Activated naive CD4-positive, alpha-beta T cell treated with anti-CD3 and anti-CD28 coated beads, Interleukin-2, amount 50 U/mL, for 24 hours (primary cell): ENCODE results near the gene NIPAL4.
A peak's percentile ranks its signal among the peaks of the same experiment; 100 is the strongest.
"Not testable (repeated sequence)": the region's sequence is repeated elsewhere in the genome, so short reads cannot be mapped to it uniquely, and the experiment has no call there.

ENCODE experiments used
- H3K27ac Mint-ChIP-seq: one replicate; pipeline ENCODE4 v1.8.0; 2021; ENCODE audit warnings: mild to moderate bottlenecking, mixed read lengths
- H3K27me3 Mint-ChIP-seq: one replicate; pipeline ENCODE4 v1.8.0; 2021; ENCODE audit warnings: mixed read lengths
- H3K36me3 Mint-ChIP-seq: one replicate; pipeline ENCODE4 v1.8.0; 2021; ENCODE audit warnings: mixed read lengths
- H3K4me1 Mint-ChIP-seq: one replicate; pipeline ENCODE4 v1.8.0; 2021; ENCODE audit warnings: mixed read lengths
- H3K4me3 Mint-ChIP-seq: one replicate; pipeline ENCODE4 v1.8.0; 2021; ENCODE audit warnings: mild to moderate bottlenecking, mixed read lengths
- H3K9me3 Mint-ChIP-seq: one replicate; pipeline ENCODE4 v1.8.0; 2021; ENCODE audit warnings: mixed read lengths

The NIPAL4 gene

DNA sequence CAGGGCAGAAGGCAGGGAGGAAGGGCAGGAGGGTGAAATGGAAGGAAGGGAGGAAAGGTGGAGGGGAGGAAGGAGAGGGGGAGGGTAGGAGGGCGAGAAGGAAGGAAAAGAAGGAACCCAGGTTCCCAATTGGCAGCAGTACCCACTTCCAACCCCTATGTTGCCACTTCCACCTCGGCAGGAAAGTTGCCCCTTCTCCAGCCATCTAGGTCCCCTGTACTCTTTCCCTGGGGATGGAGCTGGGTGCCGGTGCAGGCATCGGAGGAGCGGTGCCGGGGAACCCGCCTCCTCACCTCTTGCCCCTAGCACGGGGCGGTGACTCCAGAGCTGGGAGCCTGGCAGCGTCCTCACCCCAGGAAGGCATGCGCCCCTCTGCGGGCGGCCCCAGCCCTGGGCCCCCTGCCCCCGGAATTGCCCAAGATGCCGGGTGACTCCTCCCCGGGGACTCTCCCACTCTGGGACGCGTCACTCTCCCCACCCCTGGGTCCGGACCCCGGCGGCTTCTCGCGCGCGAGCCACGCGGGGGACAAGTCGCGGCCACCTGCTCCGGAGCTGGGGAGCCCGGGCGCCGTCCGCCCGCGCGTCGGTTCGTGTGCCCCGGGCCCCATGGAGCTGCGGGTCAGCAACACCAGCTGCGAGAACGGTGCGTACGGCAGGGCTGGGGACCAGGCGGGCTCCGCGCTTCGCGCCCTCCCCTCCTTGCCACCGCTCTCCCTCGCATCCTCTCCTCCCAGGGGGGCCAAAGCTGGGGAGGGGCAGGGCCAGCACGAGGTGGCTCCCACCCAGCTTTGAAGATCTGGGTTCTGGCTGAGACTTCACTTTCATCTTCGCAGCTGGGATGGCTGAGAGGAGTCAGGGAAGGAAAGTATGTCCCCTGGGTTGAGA, at the start of gene NIPAL4:
Gene NIPAL4, plus strand, starts transcription at position 499 of the 885 bp plus-strand sequence. Its CDS starts 108 bp downstream, at position 607.
- no peaks in the 10 kb centered on the region for H3K9me3 Mint-ChIP-seq
- peaks cover 19% of the 10 kb centered on the region for H3K27me3 Mint-ChIP-seq
- no peak within 1 kb of the TSS for H3K27ac Mint-ChIP-seq
- H3K4me1 Mint-ChIP-seq: peaks cover 19% of the 10 kb centered on the region
- H3K36me3 Mint-ChIP-seq: no peaks in the 10 kb centered on the region
- H3K4me3 Mint-ChIP-seq: peak within 1 kb of the TSS; percentile 79

DNA sequence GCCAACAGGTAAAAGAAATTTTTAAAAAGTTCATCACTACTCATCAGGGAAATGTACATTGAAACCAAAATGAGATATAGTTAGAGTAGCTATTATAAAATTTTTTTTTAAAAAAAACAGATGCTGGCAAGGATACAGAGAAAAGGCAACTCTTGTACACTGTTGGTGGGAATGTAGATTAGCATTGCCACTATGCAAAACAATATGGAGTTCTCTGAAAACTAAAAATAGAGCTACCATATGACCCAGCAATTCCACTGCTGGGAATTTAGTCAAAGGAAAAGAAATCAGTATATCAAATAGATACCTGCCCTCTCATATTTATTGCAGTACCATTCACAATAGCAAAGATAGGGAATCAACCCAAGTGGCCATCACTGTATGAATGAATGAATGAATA, 44.2 kb upstream of the NIPAL4 start:
- Mint-ChIP-seq H3K4me3 (no peak overlapping the region), H3K36me3 (peaks cover 1% of the 10 kb centered on the region), H3K9me3 (peaks cover 6% of the 10 kb centered on the region), H3K27me3 (peaks cover 6% of the 10 kb centered on the region), H3K27ac (no peak overlapping the region), H3K4me1 (no peaks in the 10 kb centered on the region)

DNA sequence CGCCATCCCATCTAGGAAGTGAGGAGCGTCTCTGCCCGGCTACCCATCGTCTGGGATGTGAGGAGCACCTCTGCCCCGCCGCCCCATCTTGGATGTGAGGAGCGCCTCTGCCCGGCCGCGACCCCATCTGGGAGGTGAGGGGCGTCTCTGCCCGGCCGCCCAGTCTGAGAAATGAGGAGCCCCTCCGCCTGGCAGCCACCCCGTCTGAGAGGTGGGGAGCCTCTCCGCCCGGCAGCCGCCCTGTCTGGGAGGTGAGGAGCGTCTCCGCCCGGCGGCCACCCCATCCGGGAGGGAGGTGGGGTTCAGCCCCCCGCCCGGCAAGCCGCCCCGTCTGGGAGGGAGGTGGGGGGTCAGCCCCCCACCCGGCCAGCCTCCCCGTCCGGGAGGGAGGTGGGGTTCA, 40.5 kb upstream of the NIPAL4 start:
- not testable (repeated sequence) for H3K4me1 Mint-ChIP-seq, H3K36me3 Mint-ChIP-seq, H3K27ac Mint-ChIP-seq, H3K27me3 Mint-ChIP-seq, H3K9me3 Mint-ChIP-seq, H3K4me3 Mint-ChIP-seq

DNA sequence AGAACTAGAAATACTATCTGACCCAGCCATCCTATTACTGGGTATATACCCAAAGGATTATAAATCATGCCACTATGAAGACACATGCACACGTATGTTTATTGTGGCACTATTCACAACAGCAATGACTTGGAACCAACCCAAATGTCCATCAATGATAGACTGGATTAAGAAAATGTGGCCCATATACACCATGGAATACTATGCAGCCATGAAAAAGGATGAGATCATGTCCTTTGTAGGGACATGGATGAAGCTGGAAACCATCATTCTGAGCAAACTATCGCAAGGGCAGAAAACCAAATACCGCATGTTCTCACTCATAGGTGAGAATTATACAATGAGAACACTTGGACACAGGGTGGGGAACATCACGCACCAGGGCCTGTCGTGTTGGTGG, 30.1 kb upstream of the NIPAL4 start:
- H3K4me1 Mint-ChIP-seq, H3K27ac Mint-ChIP-seq, H3K27me3 Mint-ChIP-seq, H3K36me3 Mint-ChIP-seq, H3K9me3 Mint-ChIP-seq, H3K4me3 Mint-ChIP-seq: not testable (repeated sequence)

DNA sequence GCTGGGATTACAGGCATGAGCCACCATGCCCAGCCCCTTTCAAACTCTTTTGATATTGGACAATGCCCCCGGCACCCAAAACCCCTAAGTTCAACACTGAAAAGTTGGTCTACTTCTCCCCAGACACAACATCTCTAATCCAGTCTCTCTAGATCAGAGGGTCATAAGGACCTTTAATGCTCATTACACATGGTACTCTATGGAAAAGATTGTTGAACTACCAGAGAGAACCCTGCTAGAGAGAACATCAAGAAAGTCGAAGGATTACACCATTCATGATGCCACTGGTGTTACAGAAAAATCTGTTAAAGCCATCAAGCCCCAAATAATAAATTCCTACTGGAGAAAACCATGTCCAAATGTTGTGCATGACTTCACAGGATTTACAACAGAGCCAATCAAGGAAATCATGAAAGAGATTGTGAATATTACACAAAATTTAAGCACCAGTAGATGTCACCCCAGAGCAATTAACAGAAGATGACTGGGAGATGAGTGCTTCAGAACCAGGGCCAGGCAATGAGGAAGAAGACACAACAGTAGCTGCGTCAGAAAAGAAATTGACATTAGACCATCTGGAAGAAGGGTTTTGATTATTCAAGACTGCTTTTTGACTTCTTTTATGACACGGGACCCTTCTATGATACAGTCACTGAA, 28.3 kb upstream of the NIPAL4 start:
- no peak overlapping the region for H3K27ac Mint-ChIP-seq
- H3K4me1 Mint-ChIP-seq: peaks cover 7% of the 10 kb centered on the region
- H3K27me3 Mint-ChIP-seq: peaks cover 5% of the 10 kb centered on the region
- H3K4me3 Mint-ChIP-seq: no peak overlapping the region
- no peaks in the 10 kb centered on the region for H3K9me3 Mint-ChIP-seq
- no peaks in the 10 kb centered on the region for H3K36me3 Mint-ChIP-seq

DNA sequence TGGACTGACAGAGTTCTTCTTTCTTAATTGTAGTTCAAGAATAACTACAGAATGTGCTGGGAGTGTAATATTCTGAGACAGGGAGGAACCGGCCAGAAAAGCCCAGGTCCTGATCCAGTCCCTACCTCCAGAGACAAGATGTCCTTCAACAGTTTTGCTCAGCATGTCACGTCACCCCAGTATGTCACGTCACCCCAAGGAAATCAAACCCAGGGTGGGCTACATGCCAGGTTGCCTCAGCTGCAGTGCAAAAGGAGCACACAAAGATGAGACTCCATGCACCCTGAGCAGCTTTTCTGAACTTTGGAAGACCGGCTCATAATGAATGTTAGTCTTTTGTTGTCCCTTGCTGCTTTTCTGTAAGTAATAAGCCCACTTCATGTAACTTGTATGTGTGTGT, 25.9 kb upstream of the NIPAL4 start:
- Mint-ChIP-seq H3K9me3 (no peaks in the 10 kb centered on the region), H3K27ac (no peak overlapping the region), H3K27me3 (peaks cover 5% of the 10 kb centered on the region), H3K4me1 (peaks cover 7% of the 10 kb centered on the region), H3K36me3 (no peaks in the 10 kb centered on the region), H3K4me3 (no peak overlapping the region)

DNA sequence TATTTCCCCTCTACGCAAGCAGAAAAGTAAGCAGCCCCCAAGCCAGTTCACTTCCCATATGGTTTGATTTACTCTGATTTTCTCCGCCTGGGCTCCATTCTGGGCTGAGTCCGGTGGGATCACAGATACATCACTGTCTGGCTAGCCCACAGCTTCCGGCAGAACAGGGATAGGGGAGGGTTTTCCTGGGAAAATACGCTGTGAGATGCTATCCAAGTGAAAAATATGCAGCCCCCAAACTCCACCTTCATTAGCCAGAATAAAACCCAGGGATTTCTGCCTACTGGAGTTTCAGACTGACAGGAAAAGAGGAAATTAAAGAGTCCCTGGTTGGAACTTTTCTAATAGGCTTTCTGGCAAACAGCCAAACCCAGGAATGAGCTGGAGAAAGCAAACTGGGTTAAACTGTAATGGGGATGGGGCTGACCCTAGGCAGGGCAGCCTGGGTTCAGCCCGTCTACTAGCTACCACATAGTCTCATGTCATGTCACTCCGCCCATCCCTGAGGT, 16.9 kb upstream of the NIPAL4 start:
- Mint-ChIP-seq H3K9me3 (no peaks in the 10 kb centered on the region), H3K4me3 (no peak overlapping the region), H3K36me3 (no peaks in the 10 kb centered on the region), H3K4me1 (no peaks in the 10 kb centered on the region), H3K27me3 (no peaks in the 10 kb centered on the region), H3K27ac (no peak overlapping the region)

DNA sequence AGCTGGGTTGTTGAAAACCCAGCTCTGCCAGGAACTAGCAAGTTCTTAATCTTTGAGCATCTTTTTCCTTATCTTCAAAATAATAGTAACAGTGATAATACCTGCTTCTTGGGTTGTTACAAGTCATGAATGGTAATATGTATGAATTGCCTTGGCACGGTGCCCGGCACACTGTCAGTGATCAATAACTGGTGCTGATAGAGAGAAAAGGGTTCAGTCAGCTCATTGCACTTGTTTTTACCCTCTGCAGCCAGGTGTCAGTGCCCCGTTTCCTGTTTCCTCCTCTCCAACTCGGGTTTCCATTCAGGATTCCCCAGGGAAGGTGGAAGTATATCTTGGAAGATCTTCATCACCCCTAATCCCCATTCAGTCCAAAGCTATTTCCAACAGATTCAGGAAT, 15.8 kb upstream of the NIPAL4 start:
- Mint-ChIP-seq H3K4me3 (no peak overlapping the region), H3K27me3 (no peaks in the 10 kb centered on the region), H3K9me3 (no peaks in the 10 kb centered on the region), H3K4me1 (no peaks in the 10 kb centered on the region), H3K27ac (no peak overlapping the region), H3K36me3 (no peaks in the 10 kb centered on the region)

DNA sequence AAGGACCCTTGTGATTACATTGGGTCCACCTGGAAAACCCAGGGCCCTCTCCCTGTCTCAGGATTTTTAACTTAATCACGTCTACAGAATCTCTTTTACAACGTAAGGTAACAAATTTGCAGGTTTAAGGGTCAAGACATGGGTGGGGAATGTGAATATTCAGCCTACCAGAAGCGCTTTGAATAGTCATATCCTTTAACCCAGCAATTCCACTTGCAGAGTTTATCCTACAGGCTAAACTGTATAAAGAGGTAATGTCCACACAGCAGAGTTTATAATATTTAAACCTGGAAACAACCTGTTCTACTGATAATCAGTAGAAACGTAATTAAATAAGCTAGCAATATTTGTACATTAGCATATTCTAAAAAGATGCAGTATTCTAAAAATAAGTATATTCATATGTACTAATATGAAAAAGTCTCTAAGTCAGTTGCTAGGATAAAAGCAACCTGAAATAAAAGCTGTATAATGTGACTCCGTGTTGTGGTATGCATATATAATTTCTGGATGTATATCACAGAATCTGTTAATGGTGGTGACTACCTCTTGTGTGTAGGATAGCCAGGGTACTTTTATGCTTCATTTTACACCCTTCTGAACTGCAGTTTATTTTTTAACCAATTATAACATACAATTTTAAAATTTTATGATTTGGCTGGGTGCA, 14.1 kb upstream of the NIPAL4 start:
- Mint-ChIP-seq H3K27ac (no peak overlapping the region), H3K36me3 (no peaks in the 10 kb centered on the region), H3K27me3 (no peaks in the 10 kb centered on the region), H3K4me1 (no peaks in the 10 kb centered on the region), H3K9me3 (no peaks in the 10 kb centered on the region), H3K4me3 (no peak overlapping the region)

DNA sequence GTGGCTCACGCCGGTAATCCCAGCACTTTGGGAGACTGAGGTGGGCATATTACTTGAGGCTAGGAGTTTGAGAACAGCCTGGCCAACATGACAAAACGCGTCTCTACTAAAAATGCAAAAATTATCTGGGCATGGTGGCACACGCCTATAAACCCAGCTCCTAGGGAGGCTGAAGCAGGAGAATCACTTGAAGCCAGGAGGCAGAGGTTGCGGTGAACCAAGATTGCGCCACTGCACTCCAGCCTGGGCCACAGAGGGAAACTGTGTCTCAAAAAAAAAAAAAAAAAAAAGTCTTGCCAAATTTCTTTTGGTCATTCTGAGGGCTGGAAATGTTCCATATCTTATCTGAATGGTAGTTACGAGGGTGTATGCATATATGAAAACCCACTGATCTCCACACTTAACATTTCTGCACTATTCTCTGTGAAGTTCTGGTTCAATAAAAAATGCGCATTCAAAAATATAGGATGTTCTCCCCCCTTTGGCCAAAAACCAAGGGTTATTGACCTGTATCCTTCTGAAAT, 13.5 kb upstream of the NIPAL4 start:
- Mint-ChIP-seq H3K9me3 (no peaks in the 10 kb centered on the region), H3K4me3 (no peak overlapping the region), H3K27ac (no peak overlapping the region), H3K27me3 (no peaks in the 10 kb centered on the region), H3K36me3 (no peaks in the 10 kb centered on the region), H3K4me1 (no peaks in the 10 kb centered on the region)

DNA sequence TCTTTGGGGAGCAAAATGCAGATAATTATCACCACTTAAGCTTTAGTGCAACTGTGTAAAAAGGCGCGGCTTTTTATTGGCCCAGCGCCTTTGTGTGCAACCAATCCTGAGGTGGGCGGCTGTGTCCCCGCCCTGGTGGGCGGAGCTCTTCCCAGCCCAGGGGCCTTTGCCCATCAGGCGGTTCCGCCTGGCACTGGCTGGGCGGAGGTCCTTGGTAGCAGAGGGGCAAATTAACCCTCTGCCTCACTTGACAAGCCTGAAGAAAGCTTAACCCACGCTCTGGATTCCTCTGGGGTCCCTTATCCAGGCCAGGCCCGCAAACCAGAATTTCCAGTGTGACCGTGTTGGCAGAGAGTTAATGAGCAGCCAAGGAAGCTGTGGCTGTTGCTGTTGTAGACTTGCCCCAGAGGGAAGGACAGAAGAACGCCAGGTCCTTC, 12.8 kb upstream of the NIPAL4 start:
- H3K4me3 Mint-ChIP-seq: no peak overlapping the region
- H3K27ac Mint-ChIP-seq: no peak overlapping the region
- H3K36me3 Mint-ChIP-seq: no peaks in the 10 kb centered on the region
- no peaks in the 10 kb centered on the region for H3K27me3 Mint-ChIP-seq
- no peaks in the 10 kb centered on the region for H3K4me1 Mint-ChIP-seq
- no peaks in the 10 kb centered on the region for H3K9me3 Mint-ChIP-seq

DNA sequence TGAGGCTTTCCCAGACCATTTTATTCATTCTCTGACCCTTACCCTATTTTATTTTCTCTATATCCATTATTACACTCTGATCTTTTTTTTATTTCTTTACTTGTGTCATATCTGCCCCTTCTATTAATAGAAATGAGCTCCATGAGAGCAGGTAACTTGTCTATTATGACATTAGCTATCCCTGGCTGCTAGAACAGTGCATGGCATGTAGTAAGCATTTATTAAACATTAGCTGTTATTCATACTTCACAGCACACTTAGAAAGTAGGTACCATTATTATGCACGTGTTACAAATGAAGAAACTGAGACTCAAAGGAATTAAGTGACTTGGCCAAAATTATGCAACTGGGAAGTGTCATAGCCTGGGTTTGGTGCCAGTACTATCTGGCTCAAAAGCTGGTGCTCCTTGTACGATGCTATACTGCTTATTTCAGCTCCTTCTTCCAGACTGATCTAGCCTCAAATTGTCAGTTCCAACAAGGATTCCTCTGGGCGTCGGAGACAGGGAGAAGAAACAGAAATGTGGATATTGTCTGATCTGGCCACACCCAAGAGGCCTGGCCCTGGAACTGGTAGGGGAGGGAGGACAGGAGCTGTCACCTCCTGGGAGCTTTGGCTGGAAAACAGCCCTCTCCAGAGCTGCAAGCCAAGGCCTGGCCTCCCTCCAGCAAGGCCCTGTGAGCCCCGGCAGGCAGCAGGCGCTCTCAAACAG, 10.8 kb upstream of the NIPAL4 start:
- Mint-ChIP-seq H3K9me3 (no peaks in the 10 kb centered on the region), H3K4me3 (no peak overlapping the region), H3K27ac (no peak overlapping the region), H3K4me1 (no peaks in the 10 kb centered on the region), H3K36me3 (no peaks in the 10 kb centered on the region), H3K27me3 (no peaks in the 10 kb centered on the region)

DNA sequence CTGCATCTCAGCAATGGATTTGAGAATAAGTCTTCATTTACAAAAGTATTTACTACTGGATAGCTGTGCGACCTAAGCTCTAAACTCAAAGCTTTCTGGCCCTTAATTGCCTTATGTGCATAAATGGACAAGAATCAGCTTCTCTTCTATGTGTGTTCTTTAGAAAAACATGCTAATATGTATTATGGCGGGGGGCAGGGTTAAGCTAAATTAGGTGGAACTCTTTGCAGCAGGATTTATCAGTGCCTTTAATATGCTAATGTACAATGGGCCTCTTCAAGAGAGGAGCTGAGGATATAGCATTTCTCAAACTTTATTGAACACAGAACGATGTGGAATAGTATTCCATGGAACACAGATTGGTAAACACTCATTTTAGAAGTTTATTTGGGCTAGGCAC, 10.0 kb upstream of the NIPAL4 start:
- no peaks in the 10 kb centered on the region for H3K4me1 Mint-ChIP-seq
- H3K36me3 Mint-ChIP-seq: no peaks in the 10 kb centered on the region
- no peak overlapping the region for H3K4me3 Mint-ChIP-seq
- no peaks in the 10 kb centered on the region for H3K27me3 Mint-ChIP-seq
- no peaks in the 10 kb centered on the region for H3K9me3 Mint-ChIP-seq
- no peak overlapping the region for H3K27ac Mint-ChIP-seq

DNA sequence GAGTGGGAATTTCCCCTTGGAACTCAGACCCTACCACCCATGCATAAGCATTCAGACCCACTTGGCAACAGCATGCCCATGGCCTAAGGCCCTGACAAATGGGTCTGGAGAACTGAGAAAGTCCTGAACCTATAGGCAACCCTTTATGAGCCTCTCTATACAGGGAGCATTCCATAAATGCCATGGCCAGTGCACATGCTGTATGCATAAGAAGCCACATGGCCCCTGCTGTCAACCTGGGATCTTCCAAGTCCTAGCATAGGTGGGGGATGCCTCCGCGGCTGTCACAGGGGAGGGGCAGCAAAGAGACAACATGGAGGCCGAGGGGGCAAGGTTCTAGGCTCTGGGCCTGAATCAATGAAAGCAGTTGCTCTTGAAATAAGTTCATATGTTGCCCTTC, 8.2 kb upstream of the NIPAL4 start:
- H3K4me3 Mint-ChIP-seq: no peak overlapping the region
- H3K36me3 Mint-ChIP-seq: no peaks in the 10 kb centered on the region
- H3K4me1 Mint-ChIP-seq: no peaks in the 10 kb centered on the region
- no peaks in the 10 kb centered on the region for H3K9me3 Mint-ChIP-seq
- H3K27ac Mint-ChIP-seq: no peak overlapping the region
- peaks cover 2% of the 10 kb centered on the region for H3K27me3 Mint-ChIP-seq

DNA sequence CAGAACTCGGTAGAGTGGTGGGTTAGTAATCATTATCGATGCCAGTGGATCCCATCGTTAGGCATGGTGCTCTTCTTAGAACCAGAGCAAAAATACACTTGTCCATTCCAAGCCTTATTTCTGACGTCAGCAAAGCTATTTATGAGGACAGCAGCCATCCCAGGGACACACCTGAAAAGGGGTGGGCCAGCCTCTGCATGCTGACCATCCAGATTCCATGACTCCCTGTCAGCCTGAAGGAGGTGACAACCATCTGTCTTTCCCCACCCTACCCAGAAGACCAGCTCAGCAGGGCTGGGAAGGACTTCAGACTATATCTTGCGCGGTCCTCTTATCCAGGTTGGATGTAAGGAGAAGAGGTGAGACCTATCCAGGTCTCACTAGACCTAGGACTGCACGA, 5.7 kb upstream of the NIPAL4 start:
- no peak overlapping the region for H3K4me3 Mint-ChIP-seq
- no peak overlapping the region for H3K27ac Mint-ChIP-seq
- no peaks in the 10 kb centered on the region for H3K9me3 Mint-ChIP-seq

More for the DNA sequence above, 5.7 kb upstream of the NIPAL4 start:
- Mint-ChIP-seq H3K36me3 (no peaks in the 10 kb centered on the region), H3K4me1 (no peaks in the 10 kb centered on the region), H3K27me3 (peaks cover 6% of the 10 kb centered on the region)
